Testis (tissue), 2 donors: ENCODE measurements around the gene GUCA2B.

Experiments
- POLR2A ChIP-seq: fragments of 450-650 bp; IDR thresholded peaks from one replicate; pipeline ENCODE4 v1.6.1; 2017; ENCODE audit warnings: antibody characterized with exemption, mild to moderate bottlenecking, moderate library complexity
- TF ChIP-seq, protein P1 (sequence below), 3 experiments: fragments of 450-650 bp in 2 of 3; fragments of 200-600 bp in 1 of 3; sonication (generic) in 1 of 3; IDR thresholded peaks; one replicate each; pipeline ENCODE4 v1.5.1; 2016 to 2019; ENCODE audit warnings: antibody characterized with exemption in 3 of 3, mild to moderate bottlenecking in 2 of 3, moderate library complexity in 1 of 3

DNA sequence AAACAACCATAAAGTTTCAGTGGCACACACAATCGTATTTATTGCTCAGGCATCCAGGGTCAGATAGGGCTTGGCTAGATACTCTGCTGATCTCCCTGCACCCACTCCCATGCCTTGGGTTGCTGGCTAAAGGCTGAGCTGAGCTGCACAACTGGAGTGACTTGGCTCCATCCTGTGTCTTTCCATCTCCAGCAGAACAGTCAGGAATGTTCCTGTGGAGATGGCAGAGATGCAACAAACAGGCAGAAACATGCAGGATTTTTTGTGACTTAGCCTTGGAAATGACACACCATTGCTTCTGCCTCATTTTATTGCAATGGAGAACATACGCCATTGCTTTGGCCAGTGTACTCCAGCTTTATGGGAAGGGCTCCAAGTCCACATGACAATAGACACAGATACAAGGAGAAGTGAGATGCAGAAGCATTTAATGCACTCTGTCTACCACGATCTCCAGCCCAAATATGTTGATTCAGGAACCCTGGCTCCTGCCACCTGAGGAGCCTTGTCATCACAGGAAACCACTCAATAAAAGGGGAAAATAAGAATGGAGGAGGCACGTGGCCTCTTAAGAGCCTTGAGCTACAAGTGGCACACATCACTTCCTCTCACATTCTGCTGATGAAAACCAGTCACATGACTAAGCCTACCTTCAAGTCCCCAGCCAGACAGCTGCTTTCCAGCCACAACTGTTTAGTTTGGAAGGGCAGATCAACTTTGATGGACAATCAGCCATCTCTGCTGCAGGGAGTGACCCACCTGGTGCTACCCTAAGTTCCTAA is 10.1 kb upstream of the GUCA2B start:
- TF ChIP-seq, protein P1, sequence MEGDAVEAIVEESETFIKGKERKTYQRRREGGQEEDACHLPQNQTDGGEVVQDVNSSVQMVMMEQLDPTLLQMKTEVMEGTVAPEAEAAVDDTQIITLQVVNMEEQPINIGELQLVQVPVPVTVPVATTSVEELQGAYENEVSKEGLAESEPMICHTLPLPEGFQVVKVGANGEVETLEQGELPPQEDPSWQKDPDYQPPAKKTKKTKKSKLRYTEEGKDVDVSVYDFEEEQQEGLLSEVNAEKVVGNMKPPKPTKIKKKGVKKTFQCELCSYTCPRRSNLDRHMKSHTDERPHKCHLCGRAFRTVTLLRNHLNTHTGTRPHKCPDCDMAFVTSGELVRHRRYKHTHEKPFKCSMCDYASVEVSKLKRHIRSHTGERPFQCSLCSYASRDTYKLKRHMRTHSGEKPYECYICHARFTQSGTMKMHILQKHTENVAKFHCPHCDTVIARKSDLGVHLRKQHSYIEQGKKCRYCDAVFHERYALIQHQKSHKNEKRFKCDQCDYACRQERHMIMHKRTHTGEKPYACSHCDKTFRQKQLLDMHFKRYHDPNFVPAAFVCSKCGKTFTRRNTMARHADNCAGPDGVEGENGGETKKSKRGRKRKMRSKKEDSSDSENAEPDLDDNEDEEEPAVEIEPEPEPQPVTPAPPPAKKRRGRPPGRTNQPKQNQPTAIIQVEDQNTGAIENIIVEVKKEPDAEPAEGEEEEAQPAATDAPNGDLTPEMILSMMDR (IDR thresholded peaks at IDR 0.05) = no peak
- TF ChIP-seq POLR2A = no peak
